T-helper 2 cell treated with Interferon-gamma antibody and Interleukin-4, amounts not matched to agents 5 μg/mL and 100 μg/mL, for 36 hours (primary cell): ENCODE data around the gene AVEN.

Source experiments
- DNase-seq: peaks from one replicate; pipeline ENCODE4 v3.0.0; 2021; ENCODE audit warnings: low spot score
- H3K27ac Mint-ChIP-seq: one replicate; pipeline ENCODE4 v1.8.0; 2021; ENCODE audit warnings: mild to moderate bottlenecking, mixed read lengths
- H3K27me3 Mint-ChIP-seq: one replicate; pipeline ENCODE4 v1.8.0; 2021; ENCODE audit warnings: low read depth, mixed read lengths
- H3K36me3 Mint-ChIP-seq: one replicate; pipeline ENCODE4 v1.8.0; 2021; ENCODE audit warnings: low read depth, mixed read lengths
- H3K4me1 Mint-ChIP-seq: one replicate; pipeline ENCODE4 v1.8.0; 2021; ENCODE audit warnings: low read depth, mixed read lengths
- H3K4me3 Mint-ChIP-seq: one replicate; pipeline ENCODE4 v1.8.0; 2022; ENCODE audit warnings: mild to moderate bottlenecking, moderate library complexity, mixed read lengths
- H3K9me3 Mint-ChIP-seq: one replicate; pipeline ENCODE4 v1.8.0; 2021; ENCODE audit warnings: mixed read lengths

AVEN gene

DNA sequence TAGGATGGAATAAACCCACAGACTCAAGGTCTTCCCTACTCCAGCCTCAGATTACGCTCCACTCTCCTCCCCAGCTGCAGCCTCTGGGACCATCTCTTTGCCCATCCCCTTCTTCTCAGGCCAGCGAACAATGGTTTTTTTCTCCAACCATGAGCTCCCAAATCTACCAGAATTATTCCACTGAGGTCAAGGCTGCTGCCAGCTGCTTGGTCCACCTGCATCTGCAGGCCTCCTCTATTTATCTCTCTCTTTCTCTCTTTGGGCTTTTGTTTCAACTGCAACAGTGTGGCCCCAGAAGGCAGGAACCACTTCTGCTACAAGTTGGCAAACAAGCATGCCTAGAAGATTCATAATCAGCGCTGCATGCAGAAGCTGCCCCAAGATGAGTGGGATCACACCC lies 51.6 kb downstream of the AVEN start:
- DNase-seq: no peak
- H3K9me3 Mint-ChIP-seq: no peaks in the 10 kb centered on the region
- H3K36me3 Mint-ChIP-seq: no peaks in the 10 kb centered on the region
- no peak overlapping the region for H3K4me3 Mint-ChIP-seq
- no peak overlapping the region for H3K27ac Mint-ChIP-seq
- H3K27me3 Mint-ChIP-seq: no peaks in the 10 kb centered on the region
- H3K4me1 Mint-ChIP-seq: peaks cover 1% of the 10 kb centered on the region

DNA sequence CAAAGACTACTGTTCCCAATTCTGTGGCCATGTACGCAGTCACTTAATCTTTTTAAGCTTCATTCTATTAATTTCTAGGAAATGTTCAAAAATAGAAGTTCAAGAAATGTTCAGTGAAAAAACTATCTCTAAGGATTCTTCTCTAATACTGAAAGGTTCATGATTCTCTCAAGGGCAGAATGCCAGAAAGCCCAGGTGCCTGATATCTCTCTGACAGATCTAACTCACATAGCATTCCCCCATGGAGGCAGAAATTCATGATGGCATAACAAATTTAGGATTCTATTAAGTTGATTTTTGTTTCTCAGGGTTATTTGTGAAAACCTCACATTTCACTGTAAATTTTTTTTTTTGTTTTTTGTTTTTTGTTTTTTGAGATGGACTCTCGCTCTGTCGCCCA lies 53.3 kb downstream of the AVEN start:
- Mint-ChIP-seq H3K9me3 (no peaks in the 10 kb centered on the region), H3K27ac (no peak overlapping the region), H3K4me3 (no peak overlapping the region), H3K27me3 (no peaks in the 10 kb centered on the region), H3K36me3 (no peaks in the 10 kb centered on the region), H3K4me1 (no peaks in the 10 kb centered on the region)
- no peak for DNase-seq

DNA sequence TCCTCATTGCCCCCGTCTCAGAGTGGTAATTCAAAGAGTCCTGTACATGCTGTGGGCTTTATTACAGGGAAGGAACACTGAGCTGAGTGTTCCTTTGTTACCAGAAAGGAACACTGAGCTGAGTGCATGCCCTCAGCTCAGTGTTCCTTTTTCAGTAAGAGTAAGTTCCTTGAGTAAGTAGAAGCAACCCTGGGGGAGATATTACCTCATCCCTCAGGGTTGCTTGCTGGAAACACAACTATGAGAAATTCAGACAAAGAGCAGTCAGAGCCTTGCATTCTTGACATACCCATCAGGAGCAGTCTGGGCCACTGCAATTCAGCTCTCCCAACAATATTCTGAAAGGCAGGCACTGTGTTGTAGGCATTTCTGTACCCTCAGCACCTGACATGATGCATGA lies 53.7 kb downstream of the AVEN start:
- Mint-ChIP-seq H3K27me3 (no peaks in the 10 kb centered on the region), H3K36me3 (no peaks in the 10 kb centered on the region), H3K9me3 (no peaks in the 10 kb centered on the region), H3K27ac (no peak overlapping the region), H3K4me1 (no peaks in the 10 kb centered on the region), H3K4me3 (no peak overlapping the region)
- no peak for DNase-seq

DNA sequence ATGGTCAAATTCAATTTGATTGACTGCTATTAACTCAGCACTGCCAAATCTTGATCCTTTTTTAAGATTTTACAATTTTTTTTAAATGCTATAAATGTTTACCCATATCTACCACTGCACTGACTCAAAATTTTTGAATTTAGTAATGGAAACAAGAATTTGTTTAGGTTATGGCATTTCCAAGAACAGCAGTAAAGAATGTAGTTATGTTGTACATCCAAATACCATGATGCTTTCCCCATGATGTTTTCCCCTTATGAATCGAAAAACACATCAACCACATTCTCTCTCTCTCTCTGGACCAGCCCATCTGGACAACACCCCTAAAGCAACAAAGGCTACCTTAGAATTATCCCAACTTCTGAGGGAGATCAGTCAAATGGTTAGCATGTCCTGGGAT lies 56.5 kb downstream of the AVEN start:
- peaks cover 6% of the 10 kb centered on the region for H3K4me1 Mint-ChIP-seq
- no peaks in the 10 kb centered on the region for H3K27me3 Mint-ChIP-seq
- no peaks in the 10 kb centered on the region for H3K36me3 Mint-ChIP-seq

GRCh38 chr15:33980159-33980558 lies 58.8 kb downstream of the AVEN start:
- DNase-seq: no peak
- Mint-ChIP-seq H3K27ac (no peak overlapping the region), H3K36me3 (no peaks in the 10 kb centered on the region)

More for the DNA sequence above, 56.5 kb downstream of the AVEN start:
- H3K4me3 Mint-ChIP-seq: no peak overlapping the region
- H3K9me3 Mint-ChIP-seq: no peaks in the 10 kb centered on the region
- no peak overlapping the region for H3K27ac Mint-ChIP-seq
- DNase-seq: no peak

DNA sequence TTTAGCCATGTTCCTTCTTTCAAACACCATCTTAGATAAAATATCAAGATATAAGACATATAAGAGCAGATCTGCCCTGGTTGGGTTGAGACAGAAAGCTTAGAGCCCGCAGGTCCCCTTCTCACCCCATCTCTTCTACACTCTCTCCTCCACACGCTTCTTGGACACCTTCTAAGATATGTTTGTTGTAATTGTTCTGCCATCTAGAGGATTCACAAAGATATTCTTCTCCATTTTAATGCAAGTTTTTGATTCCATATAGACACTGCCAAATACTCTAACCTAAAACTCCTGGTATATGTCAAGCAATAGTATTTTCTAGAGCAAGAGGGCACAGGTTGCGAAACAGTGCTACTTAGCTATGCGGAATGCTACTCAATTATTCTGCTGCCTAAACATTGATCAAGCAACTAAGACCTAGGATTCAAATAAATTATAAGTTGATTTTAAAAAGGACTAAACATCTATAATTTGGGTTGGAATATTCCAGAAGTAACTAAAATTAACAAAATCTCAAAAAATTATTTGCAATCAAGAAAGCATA lies 63.9 kb downstream of the AVEN start:
- H3K27ac Mint-ChIP-seq: no peak overlapping the region
- peaks cover under 1% of the 10 kb centered on the region for H3K27me3 Mint-ChIP-seq
- H3K4me1 Mint-ChIP-seq: peaks cover 6% of the 10 kb centered on the region
- no peak for DNase-seq
- H3K36me3 Mint-ChIP-seq: no peaks in the 10 kb centered on the region
- H3K4me3 Mint-ChIP-seq: no peak overlapping the region
- H3K9me3 Mint-ChIP-seq: no peaks in the 10 kb centered on the region

More at GRCh38 chr15:33980159-33980558, 58.8 kb downstream of the AVEN start:
- H3K4me1 Mint-ChIP-seq: peaks cover 6% of the 10 kb centered on the region
- no peaks in the 10 kb centered on the region for H3K9me3 Mint-ChIP-seq
- H3K27me3 Mint-ChIP-seq: no peaks in the 10 kb centered on the region
- no peak overlapping the region for H3K4me3 Mint-ChIP-seq

DNA sequence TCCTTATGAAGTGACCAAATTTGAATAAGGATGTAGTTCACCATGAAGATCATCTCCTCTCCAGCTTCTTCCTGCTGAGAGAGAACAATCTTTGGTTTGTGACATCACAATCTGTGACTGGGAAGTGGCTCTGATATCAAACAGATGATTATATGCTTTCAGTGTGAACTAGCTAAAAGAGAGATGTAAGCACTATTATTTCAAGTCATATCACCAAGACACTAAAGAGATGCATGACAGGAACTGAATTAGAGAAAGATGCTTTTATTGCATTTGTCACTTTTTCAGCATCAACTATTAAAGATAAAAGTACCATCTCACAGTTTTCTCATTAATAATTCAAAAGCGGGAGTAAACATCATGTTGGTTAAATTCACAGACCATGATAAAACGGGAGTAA lies 67.2 kb downstream of the AVEN start:
- no peaks in the 10 kb centered on the region for H3K36me3 Mint-ChIP-seq
- H3K4me1 Mint-ChIP-seq: no peaks in the 10 kb centered on the region
- no peak overlapping the region for H3K27ac Mint-ChIP-seq
- no peak overlapping the region for H3K4me3 Mint-ChIP-seq
- H3K27me3 Mint-ChIP-seq: peaks cover 4% of the 10 kb centered on the region
- DNase-seq: no peak
- no peaks in the 10 kb centered on the region for H3K9me3 Mint-ChIP-seq

DNA sequence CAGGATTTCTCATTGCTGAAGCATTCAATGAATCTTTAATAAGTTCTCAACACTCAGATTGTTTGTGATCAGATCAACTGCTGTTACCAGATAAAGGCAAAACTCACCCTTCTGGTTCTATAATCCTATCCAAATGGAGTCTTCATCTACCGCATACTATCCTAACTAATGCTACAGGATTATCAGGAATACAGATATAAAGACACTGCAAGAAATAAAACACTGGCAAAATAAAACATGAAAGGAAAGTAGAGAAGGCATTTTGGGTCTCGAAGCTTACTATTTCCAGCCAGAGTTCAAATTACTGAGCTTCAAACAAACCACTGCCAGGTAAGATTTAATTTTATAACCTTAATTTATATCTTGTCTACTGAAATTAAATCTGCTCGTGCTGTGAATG lies 70.2 kb downstream of the AVEN start:
- H3K27me3 Mint-ChIP-seq: peaks cover 4% of the 10 kb centered on the region
- no peaks in the 10 kb centered on the region for H3K9me3 Mint-ChIP-seq
- DNase-seq: no peak

DNA sequence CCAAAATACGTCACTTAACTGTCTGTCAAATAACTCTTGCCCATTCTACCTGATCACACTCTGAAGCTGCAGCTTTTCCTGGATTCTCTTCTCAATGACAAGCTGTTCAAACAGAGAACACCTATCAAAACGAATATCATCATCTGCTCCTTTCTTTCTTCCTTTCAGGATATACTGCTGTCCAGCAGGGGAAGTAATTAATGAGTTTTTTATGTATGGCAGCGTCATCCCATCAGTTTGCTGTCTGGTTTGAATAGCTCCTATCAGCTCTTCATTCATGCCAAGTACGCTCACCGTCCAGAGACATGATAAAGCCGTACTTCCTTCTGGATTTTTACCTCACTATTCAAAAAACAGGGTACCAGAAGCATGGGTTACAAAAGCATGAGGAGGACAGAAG lies 70.8 kb downstream of the AVEN start, which contains the start of gene CHRM5:
Gene CHRM5 (plus strand): TSS at position 274 of the 400 bp plus-strand sequence. CDS start 94,221 bp downstream, outside the sequence.
- Mint-ChIP-seq H3K4me1 (no peaks in the 10 kb centered on the region), H3K9me3 (no peaks in the 10 kb centered on the region), H3K36me3 (no peaks in the 10 kb centered on the region), H3K4me3 (no peak within 1 kb of the TSS), H3K27me3 (peaks cover 4% of the 10 kb centered on the region), H3K27ac (no peak within 1 kb of the TSS)
- no peak for DNase-seq

More for the DNA sequence above, 70.2 kb downstream of the AVEN start:
- H3K36me3 Mint-ChIP-seq: no peaks in the 10 kb centered on the region
- H3K27ac Mint-ChIP-seq: no peak overlapping the region
- H3K4me1 Mint-ChIP-seq: no peaks in the 10 kb centered on the region
- no peak overlapping the region for H3K4me3 Mint-ChIP-seq

GRCh38 chr15:33964665-33965040 lies 74.4 kb downstream of the AVEN start:
- Mint-ChIP-seq H3K27ac (no peak overlapping the region), H3K4me1 (no peaks in the 10 kb centered on the region), H3K27me3 (peaks cover 2% of the 10 kb centered on the region), H3K36me3 (no peaks in the 10 kb centered on the region), H3K9me3 (no peaks in the 10 kb centered on the region), H3K4me3 (no peak overlapping the region)
- no peak for DNase-seq

DNA sequence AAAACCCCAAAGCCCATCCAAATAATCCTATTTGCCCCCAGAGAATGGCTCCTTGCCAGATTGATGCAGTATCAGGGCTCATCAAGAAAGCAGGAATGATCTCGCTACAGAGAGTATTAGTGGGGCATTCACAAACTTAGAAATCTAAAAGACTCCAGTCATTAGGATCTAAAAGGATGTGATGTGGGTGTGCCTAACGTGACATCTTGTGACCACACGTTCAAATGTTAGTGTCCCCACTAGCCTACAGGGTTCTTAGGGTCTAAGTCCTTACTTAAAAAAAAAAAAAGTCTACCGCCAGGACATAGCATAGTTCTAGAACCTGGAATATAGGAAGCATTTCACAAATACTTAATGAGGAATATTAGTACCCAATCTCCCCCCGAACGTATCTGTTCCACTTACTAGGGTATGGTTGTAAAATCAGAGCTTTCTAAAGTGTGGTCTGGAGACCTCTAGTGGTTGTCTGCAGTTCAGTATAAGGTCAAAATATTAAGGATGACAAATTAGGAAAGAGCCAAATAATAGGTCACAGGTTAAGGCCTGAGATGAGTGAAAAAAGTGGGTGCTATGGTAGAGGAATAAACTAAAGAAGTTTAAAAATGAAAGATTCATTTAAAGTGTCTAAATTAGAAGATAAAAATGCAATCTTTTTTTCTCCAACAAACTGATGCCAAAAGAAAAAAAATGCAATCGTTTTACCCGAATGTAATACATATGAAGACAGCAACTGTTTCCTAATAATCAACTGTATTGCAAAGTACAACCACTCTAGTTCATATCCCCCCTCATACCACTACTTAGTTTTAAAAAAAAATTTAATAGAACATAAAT lies 75.0 kb downstream of the AVEN start:
- no peak overlapping the region for H3K27ac Mint-ChIP-seq
- no peak overlapping the region for H3K4me3 Mint-ChIP-seq
- DNase-seq: no peak
- no peaks in the 10 kb centered on the region for H3K4me1 Mint-ChIP-seq
- no peaks in the 10 kb centered on the region for H3K36me3 Mint-ChIP-seq
- peaks cover 2% of the 10 kb centered on the region for H3K27me3 Mint-ChIP-seq
- no peaks in the 10 kb centered on the region for H3K9me3 Mint-ChIP-seq

GRCh38 chr15:33960549-33960935 lies 78.5 kb downstream of the AVEN start:
- Mint-ChIP-seq H3K27ac (no peak overlapping the region), H3K36me3 (no peaks in the 10 kb centered on the region), H3K4me1 (no peaks in the 10 kb centered on the region), H3K9me3 (no peaks in the 10 kb centered on the region), H3K27me3 (no peaks in the 10 kb centered on the region), H3K4me3 (no peak overlapping the region)
- no peak for DNase-seq

GRCh38 chr15:33959844-33960548 lies 79.0 kb downstream of the AVEN start:
- no peaks in the 10 kb centered on the region for H3K4me1 Mint-ChIP-seq
- H3K4me3 Mint-ChIP-seq: no peak overlapping the region
- no peaks in the 10 kb centered on the region for H3K36me3 Mint-ChIP-seq
- H3K9me3 Mint-ChIP-seq: no peaks in the 10 kb centered on the region
- DNase-seq: no peak
- H3K27me3 Mint-ChIP-seq: no peaks in the 10 kb centered on the region
- H3K27ac Mint-ChIP-seq: no peak overlapping the region

DNA sequence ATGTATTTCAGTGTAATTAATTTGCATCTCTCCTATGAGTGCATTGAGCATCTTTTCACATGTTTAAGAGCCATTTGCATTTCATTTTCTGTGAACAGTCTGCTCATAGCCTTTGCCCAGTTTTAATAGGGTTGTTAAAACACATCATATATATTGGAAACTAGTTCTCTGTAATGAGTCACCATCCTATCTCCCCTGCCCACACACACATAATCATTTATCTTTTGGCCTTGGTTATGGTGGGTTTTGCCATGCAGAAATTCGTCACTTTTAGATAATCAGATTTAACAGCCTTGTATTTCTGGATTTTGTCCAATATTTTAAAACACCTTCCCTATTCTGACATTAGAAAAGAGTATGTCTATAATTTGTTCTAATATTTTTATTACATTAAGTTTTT lies 82.6 kb downstream of the AVEN start:
- Mint-ChIP-seq H3K36me3 (no peaks in the 10 kb centered on the region), H3K4me1 (no peaks in the 10 kb centered on the region), H3K27ac (no peak overlapping the region), H3K27me3 (no peaks in the 10 kb centered on the region), H3K9me3 (no peaks in the 10 kb centered on the region), H3K4me3 (no peak overlapping the region)
- no peak for DNase-seq
